Ectodermal cell (in vitro differentiated cells): ENCODE results near the gene FKBP15.

Experiments
- H3K27ac ChIP-seq: 2 replicates; pipeline ENCODE4 v1.7.0; 2013; ENCODE audit warnings: mild to moderate bottlenecking, low read depth, low read length; ENCODE audit not compliant: insufficient read depth, poor library complexity, severe bottlenecking
- H3K27me3 ChIP-seq: 2 replicates; pipeline ENCODE4 v1.7.0; 2013; ENCODE audit warnings: mild to moderate bottlenecking, low read length; ENCODE audit not compliant: insufficient read depth, control insufficient read depth, poor library complexity, severe bottlenecking
- H3K36me3 ChIP-seq: one replicate; pipeline ENCODE4 v1.7.0; 2013; ENCODE audit warnings: low read length; ENCODE audit not compliant: control insufficient read depth, insufficient read depth
- H3K4me1 ChIP-seq: one replicate; pipeline ENCODE4 v1.7.0; 2013; ENCODE audit warnings: low read length; ENCODE audit not compliant: control insufficient read depth, insufficient read depth
- H3K4me3 ChIP-seq: 2 replicates; pipeline ENCODE4 v1.7.0; 2013; ENCODE audit warnings: low read depth, low read length, control low read depth; ENCODE audit not compliant: insufficient read depth
- H3K9me3 ChIP-seq: 2 replicates; pipeline ENCODE4 v1.7.0; 2013; ENCODE audit warnings: mild to moderate bottlenecking, low read length, moderate library complexity; ENCODE audit not compliant: control insufficient read depth
- WGBS, 2 experiments: methylation state at CpG; one replicate each; pipeline ENCODE4 v1.1.7; 2013; ENCODE audit warnings: missing lambda C conversion rate in 2 of 2; 5-methylcytosine and 5-hydroxymethylcytosine counted together

Gene FKBP15

DNA sequence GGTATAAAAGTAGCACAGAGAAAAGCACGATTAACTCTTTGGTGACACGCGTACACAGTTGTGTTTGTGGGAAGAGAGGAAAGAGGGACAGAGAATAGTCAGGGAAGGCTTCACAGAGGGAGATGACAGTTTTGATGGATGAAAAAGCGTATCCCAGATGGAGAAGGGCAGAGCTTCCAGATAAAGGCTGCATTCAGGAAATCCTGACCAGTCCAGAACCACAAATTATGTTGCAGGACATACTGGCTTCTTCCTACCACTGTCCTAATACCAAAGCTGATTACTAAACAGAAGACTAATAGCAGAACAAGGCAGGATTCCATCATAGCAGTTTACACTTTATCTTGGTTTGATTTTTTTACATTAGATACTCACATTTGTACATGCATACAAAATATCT lies 35.8 kb downstream of the FKBP15 start:
- whole genome bisulfite sequencing, 2 experiments, result 92 to 95% methylated on average over 4 of the region's 4 CpGs

DNA sequence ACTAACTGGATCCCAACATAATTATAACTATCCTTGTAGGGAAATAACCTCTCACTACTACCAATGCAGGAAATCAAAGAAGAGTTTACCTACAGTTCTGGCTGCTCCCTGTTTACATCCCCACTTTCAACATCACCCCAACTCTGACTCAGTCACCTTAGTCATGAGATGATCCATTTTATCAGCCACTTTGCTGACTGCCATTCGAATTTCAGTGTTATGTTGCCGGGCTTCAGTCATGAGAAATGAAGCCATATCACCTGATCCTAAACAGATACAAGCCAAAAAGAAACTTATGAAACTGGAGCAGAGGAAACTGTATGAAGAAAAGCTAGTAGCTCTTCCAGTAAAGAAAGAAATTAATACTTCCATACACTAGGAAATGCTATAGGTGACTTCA lies 36.5 kb downstream of the FKBP15 start:
- no peak overlapping the region for H3K27ac ChIP-seq
- H3K27me3 ChIP-seq, result no peaks in the 10 kb centered on the region
- no peaks in the 10 kb centered on the region for H3K4me1 ChIP-seq
- no peak overlapping the region for H3K4me3 ChIP-seq
- 87 to 93% methylated on average over 2 of the region's 2 CpGs for WGBS, 2 experiments
- no peaks in the 10 kb centered on the region for H3K9me3 ChIP-seq
- H3K36me3 ChIP-seq, result peaks cover 24% of the 10 kb centered on the region

More for the DNA sequence above, 35.8 kb downstream of the FKBP15 start:
- Histone ChIP-seq H3K36me3 (peaks cover 24% of the 10 kb centered on the region), H3K27me3 (no peaks in the 10 kb centered on the region), H3K4me3 (no peak overlapping the region), H3K4me1 (no peaks in the 10 kb centered on the region), H3K27ac (no peak overlapping the region), H3K9me3 (no peaks in the 10 kb centered on the region)

DNA sequence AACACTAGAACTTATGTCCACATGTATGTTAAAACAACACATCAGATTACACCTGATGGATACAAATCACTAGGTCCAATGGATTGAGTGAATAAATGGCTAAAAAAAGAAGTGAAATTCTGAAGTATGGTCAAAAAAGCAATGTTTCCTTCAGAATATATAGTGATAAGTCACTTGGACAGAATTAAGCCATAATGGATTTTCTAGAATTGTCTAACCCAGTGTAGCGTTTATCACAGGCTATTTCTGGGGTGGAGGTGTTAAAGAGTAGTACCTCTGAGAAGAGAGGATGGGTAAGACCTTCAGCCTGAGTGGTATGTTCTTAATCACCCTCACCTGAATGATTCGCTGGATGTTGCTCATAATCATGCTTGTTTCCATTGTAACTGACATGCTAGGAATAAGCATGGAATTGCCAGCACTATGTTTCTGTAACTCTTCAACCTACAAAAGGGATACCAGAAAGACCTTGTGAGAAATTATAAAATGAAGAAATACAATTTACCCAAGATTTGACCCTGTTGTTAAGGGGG lies 37.1 kb downstream of the FKBP15 start:
- Histone ChIP-seq H3K36me3 (peaks cover 24% of the 10 kb centered on the region), H3K9me3 (no peaks in the 10 kb centered on the region), H3K4me3 (no peak overlapping the region), H3K27me3 (no peaks in the 10 kb centered on the region), H3K27ac (no peak overlapping the region), H3K4me1 (no peaks in the 10 kb centered on the region)
- 96 to 98% methylated on average over 2 of the region's 2 CpGs for WGBS, 2 experiments

DNA sequence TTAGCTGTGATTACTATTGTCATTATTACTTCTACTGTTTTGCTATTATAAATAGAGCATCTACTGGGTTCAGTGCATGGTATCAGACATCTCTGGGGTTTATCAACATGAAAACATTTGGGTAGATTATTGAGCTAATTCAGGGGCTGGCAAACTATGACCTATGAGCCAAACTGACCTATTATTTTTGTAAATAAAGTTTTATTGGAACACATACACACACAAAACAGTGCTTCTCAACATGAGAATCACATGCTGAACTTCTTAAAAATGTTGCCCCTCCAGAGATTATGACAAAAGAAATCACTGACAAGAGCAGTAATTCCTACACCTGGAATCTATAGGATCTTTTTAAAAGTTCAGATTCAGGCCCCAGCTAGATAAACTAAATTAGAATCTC lies 39.9 kb downstream of the FKBP15 start:
- H3K27ac ChIP-seq, result no peak overlapping the region
- H3K4me1 ChIP-seq, result no peaks in the 10 kb centered on the region
- H3K36me3 ChIP-seq, result peaks cover 21% of the 10 kb centered on the region
- no peak overlapping the region for H3K4me3 ChIP-seq
- no peaks in the 10 kb centered on the region for H3K9me3 ChIP-seq
- H3K27me3 ChIP-seq, result no peaks in the 10 kb centered on the region

DNA sequence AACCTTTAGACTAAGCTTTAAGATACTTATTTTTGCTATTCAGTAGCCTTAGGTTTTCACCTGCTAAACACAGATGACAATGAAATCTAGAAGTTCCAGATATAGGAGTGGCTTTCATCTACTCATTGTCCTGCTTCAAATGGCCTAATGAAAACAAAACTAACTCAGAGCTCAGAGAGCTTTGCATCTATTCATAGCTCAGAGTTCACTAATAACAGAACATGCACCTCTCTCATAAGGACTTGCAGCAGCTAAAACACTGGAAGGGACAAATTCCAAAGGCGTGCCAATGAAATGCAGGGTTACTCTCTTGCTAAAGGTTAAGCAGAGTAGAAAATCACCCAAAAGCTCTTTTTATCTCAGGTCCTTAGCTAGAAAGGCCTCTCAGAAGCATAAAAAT lies 41.2 kb downstream of the FKBP15 start:
- Histone ChIP-seq H3K9me3 (no peaks in the 10 kb centered on the region), H3K4me3 (no peak overlapping the region), H3K36me3 (peaks cover 24% of the 10 kb centered on the region), H3K27me3 (no peaks in the 10 kb centered on the region), H3K27ac (no peak overlapping the region), H3K4me1 (no peaks in the 10 kb centered on the region)
- WGBS, 2 experiments, result 0% methylated on average over 1 of the region's 1 CpG

DNA sequence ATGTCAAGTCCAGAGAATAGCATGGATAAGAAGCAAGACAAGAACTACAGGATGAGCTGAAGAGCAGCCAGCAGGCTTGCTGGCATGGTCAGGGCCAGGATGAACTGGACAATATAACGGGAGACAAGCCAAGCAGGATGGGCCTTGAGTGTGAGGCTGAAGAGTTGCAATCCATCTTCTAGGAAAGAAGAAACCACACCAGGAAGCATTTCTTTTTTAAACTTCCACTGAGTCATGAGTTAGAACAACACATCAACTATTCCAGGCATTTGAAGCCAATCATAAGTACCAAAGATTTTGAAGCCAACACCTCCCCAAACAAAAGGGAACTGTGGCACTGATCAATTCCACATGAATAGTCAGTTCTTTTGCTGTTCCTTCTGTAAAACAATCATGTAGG lies 43.0 kb downstream of the FKBP15 start:
- no peak overlapping the region for H3K27ac ChIP-seq
- H3K36me3 ChIP-seq, result peaks cover 23% of the 10 kb centered on the region
- 90 to 100% methylated on average over 1 of the region's 1 CpG for WGBS, 2 experiments
- no peaks in the 10 kb centered on the region for H3K4me1 ChIP-seq
- no peak overlapping the region for H3K4me3 ChIP-seq
- no peaks in the 10 kb centered on the region for H3K27me3 ChIP-seq
- H3K9me3 ChIP-seq, result no peaks in the 10 kb centered on the region

DNA sequence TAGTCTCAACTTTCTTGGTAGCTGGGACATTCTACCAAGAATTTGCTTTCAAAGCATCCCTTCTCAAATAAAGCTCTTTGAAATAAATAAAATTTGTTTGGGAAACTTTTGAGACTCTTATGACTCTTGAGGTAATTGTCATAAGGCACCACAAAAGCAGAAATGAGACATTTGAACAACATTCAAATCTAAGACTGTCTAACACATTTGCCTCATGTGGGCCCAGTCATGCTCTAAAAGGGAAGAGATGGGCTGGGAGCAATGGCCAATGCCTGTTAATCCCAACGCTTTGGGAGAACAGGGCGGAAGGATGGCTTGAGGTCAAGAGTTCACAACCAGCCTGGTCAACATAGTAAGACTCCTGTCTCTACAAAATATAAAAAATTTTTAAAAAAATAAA lies 43.8 kb downstream of the FKBP15 start:
- Histone ChIP-seq H3K27ac (no peak overlapping the region), H3K4me1 (no peaks in the 10 kb centered on the region), H3K4me3 (no peak overlapping the region), H3K9me3 (no peaks in the 10 kb centered on the region), H3K36me3 (peaks cover 17% of the 10 kb centered on the region), H3K27me3 (no peaks in the 10 kb centered on the region)
- WGBS, 2 experiments, result 85 to 97% methylated on average over 2 of the region's 2 CpGs

DNA sequence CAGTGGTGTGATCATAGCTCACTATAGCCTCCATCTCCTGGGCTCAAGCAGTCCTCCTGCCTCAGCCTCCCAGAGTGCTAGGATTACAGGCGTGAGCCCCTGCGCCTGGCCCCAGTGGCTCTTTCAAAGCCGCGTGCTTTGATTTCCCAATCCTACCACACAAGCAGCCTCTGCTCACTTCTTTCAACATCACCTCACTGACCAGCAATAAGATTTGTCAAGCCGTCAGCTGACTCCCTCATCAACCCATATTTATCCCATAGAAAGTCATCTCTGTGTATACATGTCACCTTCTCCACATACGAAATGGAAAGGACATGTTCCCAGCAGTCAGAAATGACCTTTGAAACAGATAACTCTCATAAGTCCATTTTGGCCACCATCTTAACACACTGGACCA lies 44.3 kb downstream of the FKBP15 start:
- Histone ChIP-seq H3K27ac (no peak overlapping the region), H3K4me3 (no peak overlapping the region), H3K9me3 (no peaks in the 10 kb centered on the region), H3K36me3 (peaks cover 17% of the 10 kb centered on the region), H3K4me1 (no peaks in the 10 kb centered on the region), H3K27me3 (no peaks in the 10 kb centered on the region)
- WGBS, 2 experiments, result 93 to 95% methylated on average over 6 of the region's 6 CpGs

DNA sequence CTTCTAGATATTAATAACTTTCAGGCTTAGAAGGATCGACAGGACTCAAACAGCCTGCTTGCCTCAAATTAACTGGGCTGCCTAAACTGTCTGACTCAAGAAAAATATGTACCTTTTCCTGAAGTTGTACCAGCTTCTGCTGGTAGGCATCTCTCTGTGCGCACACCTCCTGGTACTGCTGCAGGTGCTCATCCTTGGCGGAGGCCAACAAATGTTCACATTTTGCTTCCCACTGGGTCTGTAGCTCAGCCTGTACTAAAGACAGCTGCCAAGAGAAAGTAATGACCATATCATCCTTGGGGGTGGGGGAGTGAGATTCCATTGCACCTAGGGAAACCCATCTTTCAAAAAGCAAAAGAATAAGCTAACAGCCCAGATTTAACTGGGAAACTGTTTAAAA lies 47.7 kb downstream of the FKBP15 start:
- Histone ChIP-seq H3K4me3 (no peak overlapping the region), H3K4me1 (no peaks in the 10 kb centered on the region), H3K27me3 (no peaks in the 10 kb centered on the region), H3K9me3 (no peaks in the 10 kb centered on the region), H3K36me3 (peaks cover 39% of the 10 kb centered on the region), H3K27ac (no peak overlapping the region)
- 93 to 95% methylated on average over 3 of the region's 3 CpGs for WGBS, 2 experiments

DNA sequence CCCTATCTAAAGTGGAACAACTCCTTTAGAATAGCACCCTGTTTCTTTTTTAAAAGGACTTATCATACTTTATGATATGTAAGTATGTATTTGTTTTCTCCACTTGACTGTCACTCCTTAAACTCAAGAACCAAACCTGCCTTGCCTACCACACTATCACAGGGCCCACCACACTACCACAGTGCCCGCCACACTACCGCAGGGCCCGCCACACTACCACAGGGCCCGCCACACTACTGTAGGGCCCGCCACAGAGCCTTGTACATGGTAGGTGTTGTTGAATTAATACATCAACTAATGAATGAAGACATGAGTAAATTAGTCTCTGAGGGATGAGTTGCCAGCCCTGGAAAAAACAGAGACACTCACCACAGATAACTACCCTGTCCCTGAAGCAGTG lies 52.3 kb downstream of the FKBP15 start:
- Histone ChIP-seq H3K9me3 (no peaks in the 10 kb centered on the region), H3K4me1 (no peaks in the 10 kb centered on the region), H3K27me3 (no peaks in the 10 kb centered on the region), H3K36me3 (peaks cover 37% of the 10 kb centered on the region), H3K27ac (no peak overlapping the region), H3K4me3 (no peak overlapping the region)
- WGBS, 2 experiments, result 97 to 100% methylated on average over 3 to 5 of the region's 5 CpGs

DNA sequence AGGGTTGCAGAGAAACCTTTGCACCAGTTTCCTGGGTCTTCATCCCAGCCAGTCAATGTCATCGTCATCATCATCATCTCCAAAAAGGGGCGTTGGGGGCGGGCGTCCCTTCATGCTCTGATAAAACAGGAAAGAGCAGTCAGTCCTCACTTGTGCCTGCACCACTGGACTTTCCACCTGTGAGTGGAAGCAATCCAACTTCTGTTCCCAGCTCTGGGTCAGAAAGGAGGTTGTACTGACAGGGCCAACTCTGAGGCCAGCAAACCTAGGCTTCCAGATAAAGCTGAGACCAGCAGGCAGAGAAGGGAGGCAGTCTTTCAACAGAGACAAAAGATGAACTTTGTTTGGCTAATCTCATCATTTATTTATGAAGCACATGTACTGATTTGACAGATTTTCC lies 55.0 kb downstream of the FKBP15 start:
- 94 to 96% methylated on average over 4 of the region's 4 CpGs for WGBS, 2 experiments
- Histone ChIP-seq H3K27ac (no peak overlapping the region), H3K36me3 (peaks cover 38% of the 10 kb centered on the region), H3K4me1 (peaks cover 6% of the 10 kb centered on the region), H3K9me3 (no peaks in the 10 kb centered on the region), H3K27me3 (no peaks in the 10 kb centered on the region), H3K4me3 (no peak overlapping the region)
